ENCODE results near the gene CAPN7.

CAPN7 gene

DNA sequence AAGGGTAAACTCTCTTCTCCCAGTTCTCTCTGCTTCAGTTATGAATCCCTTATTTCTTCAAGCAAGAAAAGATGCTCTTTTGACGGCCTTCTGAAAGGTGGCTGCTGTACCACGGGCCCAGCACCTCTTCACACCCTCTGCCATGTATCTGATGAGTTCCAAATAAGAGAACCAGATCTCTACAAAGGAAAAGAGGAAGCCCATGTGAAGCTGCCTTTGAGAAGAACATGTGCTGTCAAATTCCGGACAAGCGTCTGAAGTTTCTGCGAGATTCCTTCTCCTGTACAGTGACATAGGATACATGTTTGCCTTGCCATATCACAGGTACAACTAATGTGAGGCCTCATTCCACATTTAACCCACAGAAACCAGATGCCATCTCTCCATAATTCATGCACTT, 67.2 kb downstream of the CAPN7 start:
- DNase-seq (ENCODE audit: low read depth in 2 of 2): no peak

DNA sequence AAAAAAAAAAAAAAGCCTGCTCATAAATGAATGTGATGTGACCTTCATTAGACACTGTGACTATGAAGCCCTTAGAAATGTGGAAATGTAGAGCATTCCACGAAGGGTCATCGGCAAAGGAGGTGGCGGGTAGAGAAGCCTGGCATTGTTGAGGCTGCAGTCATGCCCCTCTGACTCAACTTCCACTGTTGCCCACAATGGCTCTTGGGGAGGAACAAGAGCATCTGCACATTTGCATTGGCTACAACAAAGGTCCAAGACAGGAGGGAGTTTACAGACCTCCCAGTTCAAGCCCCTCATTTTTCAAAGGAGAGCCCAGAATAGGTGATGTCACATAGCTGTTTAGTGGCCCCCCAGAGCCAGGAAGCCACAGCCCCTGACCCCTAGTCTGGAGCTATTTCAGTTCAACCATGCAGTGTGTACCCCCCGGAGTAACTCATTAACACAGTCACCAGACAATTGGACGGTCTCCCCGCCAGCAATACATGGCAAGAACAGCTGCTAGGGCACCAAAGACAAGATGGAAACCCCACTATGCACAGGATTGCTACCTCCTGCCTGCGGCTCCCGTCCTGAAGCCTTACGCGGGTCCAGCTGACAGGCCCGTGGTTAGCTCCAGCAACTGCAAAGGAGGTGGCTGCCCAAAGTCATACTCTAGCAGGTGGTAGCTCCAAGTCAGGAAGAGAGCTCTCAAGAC, 70.1 kb downstream of the CAPN7 start:
- no peak for DNase-seq (ENCODE audit: low read depth in 2 of 2)

DNA sequence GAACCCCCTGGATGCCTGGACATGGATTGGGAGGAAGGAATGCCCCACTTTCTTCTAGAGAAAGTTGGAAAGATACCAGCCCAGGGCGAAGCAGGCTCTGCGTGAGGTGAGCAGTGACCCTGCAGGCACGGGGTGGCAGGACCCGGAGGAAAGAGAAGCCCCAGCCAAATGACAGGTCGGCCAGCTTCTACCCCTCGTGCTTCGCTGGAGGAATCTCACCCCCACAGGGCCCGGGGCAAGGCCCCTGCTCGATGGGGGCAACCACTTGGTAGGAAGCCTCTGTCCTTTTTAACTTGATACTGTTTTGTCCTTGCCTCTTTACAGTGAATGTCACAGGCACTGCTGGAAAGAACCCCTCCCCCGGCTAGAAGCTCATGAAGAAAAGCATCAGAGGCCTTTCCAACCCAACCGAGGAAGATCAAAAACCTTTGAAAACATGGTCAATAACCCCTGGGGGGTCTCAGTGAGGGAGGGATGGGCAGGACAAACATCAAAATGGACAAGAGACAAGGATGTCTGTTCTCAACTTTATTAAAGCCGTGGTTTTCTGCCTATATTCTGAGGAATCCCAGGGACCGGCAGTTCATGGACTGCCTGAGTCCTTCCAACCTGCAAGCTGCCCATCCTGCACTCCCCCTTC, 71.9 kb downstream of the CAPN7 start:
- DNase-seq (ENCODE audit: low read depth in 2 of 2): no peak

DNA sequence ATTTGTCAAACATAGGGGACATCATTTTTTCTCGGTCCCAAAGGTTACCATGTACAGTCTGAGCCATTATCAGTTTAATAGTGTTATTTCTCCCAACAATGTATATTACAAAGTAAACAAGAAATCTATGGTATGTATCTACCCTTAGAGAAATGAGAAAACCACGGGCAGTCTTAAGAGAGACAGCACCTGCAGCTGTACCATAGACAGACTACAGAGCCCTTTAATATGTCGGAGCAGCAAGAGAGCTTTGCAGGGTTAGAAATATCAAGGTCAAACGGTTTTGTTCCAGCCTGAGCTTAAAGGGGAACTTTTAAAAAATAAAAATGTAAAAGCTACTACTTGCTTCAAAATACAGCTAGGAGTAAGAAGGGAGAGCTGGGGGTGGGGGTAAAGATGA, 73.2 kb downstream of the CAPN7 start:
- no peak for DNase-seq (ENCODE audit: low read depth in 2 of 2)

DNA sequence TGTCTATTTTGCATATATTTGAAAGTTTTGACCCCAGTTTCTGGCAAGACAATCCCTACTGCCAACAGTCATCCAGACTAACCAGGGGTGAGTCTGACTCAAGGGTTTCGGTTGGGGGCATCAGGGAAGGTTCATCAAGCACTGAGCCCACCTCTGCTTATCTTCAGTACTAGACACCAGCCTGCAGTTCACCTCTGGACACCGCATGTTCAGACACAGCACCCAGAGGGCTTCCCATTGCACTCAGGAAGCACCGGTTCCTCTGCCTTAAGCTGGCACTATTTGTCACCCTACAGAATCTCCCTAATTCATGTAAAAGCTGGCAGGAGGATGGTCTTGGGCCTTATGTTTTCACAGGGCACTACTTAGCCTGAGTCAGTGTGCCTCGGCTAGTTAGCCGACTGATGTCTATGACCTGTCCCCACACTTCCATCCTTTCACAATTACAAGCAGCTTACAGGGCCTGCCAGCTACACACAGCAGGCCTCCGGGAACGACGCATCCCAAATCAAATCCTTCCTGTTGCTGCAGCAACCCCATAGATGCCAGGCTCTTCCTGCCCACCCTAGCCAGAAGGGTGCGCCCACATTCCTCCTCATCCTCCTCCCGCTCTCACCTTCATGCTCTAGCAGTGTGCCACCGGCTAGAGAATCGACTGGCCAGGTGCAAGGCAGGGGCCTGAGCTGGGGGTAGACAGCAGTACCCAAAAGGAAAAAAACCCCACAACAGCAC, 73.8 kb downstream of the CAPN7 start:
- DNase-seq (ENCODE audit: low read depth in 2 of 2): no peak

DNA sequence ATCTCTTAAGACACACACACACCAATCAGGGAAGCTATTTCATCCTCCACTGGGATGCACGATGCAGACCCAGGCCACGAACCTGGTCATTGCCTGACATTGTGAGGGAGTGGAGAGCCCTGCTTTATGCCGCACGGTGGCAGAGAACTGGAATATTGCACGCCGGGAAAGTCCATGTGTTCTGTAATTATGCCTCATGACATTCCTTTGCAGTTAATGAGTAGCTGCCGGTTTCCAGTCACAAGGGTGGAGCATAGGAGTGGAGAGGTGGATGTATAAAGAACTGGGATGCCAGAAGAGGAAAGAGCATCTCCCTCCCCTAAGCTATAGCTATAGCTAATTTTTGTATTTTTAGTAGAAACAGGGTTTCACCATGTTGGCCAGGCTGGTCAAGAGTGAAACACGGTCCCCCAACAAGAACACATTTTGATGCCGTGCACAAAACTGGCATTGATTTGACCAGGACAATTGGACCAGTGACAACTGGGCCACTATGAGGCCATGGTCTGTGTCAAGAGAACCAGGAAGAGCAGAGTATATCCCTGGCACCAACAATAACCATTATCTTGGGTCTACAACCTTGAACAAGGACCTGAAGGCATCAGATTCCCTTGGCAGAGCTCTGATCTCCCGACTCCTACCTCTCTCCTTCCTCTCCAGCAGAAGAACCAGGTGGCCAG, 74.9 kb downstream of the CAPN7 start:
- DNase-seq (ENCODE audit: low read depth in 2 of 2): no peak

DNA sequence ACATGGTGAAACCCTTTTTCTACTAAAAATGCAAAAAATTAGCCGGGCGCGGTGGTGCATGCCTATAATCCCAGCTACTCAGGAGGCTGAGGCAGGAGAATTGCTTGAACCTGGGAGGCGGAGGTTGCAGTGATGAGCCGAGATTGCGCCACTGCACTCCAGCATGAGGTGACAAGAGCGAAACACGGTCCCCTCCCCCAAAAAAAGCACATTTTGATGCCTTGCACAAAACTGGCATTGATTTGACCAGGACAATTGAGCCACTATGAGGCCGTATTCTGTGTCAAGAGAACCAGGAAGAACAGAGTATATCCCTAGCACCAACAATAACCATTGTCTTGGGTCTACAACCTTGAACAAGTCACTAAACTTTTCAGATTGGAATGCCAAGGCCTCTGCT, 75.8 kb downstream of the CAPN7 start:
- no peak for DNase-seq (ENCODE audit: low read depth in 2 of 2)

DNA sequence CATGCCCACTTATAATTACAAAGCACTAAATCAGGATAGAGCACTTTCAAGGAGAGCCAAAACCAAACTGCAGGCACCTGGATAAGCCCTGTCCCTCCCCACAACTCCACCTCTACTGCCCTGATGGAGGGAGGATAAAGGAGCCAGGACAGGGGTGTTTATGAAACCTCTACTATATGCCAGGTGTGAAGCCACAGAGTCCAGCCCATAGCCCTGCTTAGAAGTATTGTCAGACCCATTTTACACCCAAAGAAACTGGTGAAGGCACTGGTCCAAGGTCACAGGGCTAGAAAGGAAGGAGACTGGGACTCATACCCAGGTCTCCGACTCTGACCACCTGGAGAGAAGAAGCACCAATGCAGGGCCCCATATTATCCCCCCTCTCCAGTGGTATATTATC, 77.7 kb downstream of the CAPN7 start:
- no peak for DNase-seq (ENCODE audit: low read depth in 2 of 2)

DNA sequence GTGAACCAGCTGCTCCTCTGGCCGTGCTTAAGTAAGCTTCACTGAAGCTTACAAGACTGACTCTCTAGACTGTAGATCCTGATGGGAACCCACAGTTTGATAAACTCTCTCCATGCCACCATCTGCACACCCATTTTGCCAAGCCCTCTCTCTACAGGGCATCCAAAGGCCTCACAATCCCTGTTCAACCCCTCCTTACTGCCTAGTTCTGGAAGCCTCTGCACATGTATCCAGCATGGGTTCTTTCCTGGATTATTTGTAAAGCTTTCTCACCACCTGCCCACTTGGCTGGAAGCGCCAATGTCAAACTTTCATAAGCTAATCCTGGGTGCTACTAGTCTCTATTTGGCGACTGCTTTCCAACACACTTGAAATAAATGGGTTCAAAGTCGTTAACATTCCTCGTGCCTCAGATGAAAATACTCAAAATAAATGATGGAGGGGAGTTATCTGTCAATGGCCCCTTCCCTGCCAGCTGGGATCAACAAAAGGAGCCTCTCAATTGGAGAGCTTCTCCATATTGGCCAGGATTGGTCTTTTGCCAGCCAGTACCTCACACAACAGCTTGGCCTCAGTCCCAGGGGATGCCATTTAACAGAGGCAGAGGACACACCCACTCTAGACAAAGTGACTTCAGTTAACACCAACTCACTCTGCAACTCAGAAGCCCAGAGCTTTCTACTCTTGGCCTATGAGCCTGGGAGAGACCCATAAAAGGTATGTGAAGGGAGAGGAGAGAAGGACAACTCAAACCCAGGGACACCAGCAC, 78.3 kb downstream of the CAPN7 start:
- no peak for DNase-seq (ENCODE audit: low read depth in 2 of 2)

DNA sequence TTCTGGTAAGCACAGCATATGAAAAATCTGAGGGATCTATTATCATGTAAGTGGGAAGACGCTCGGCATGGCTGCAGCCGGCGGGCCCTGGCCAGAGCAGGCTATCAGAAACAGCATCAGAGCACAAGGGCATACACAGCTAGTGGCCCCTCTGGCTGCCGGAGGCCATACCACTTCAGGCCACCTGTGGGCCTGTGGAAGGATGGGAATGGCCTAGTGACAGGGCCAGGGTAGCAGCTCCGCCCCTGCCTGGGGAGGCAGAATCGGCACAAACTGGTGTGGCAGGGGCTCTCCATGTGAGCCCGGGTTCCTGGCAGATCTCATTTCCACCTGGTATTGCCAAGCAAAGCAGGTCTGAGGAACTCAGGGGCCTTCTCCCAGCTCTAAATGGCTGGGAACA, 80.0 kb downstream of the CAPN7 start:
- DNase-seq (ENCODE audit: low read depth in 2 of 2): no peak

DNA sequence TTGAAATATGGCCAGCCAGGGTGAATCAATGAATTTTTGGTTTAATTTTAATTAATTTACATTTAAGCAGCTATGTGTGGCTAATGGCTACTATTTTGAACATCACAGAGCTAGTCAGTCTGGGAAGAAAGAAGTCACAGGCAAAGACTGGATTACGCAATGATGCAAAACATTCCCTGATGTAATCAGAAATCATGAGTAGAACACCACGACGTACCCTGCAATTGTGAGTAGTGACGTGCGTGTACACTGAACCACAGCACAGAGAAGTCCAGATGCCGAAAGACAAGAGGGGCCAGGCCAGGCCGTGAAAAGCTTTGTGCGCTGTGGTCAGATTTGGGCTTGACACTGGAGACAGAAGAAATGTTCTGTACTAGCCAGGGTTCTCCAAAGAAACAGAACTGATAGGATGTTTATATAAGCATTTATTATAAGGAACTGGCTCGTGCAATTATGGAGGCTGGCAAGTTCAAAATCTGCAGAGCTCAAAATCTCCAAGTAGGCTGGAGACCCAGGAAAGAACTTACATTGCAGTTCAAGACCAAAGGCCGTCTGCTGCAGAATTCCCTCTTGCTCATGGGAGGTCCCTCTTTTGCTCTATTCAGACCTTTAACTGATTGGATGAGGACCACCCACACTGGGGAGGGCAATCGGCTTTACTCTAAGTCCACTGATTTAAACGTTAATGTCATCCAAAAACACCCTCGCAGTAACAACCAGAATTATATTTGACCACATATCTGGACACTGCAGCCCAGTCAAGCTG, 81.7 kb downstream of the CAPN7 start:
- DNase-seq (ENCODE audit: low read depth in 2 of 2): peak; percentile 47 to 54

DNA sequence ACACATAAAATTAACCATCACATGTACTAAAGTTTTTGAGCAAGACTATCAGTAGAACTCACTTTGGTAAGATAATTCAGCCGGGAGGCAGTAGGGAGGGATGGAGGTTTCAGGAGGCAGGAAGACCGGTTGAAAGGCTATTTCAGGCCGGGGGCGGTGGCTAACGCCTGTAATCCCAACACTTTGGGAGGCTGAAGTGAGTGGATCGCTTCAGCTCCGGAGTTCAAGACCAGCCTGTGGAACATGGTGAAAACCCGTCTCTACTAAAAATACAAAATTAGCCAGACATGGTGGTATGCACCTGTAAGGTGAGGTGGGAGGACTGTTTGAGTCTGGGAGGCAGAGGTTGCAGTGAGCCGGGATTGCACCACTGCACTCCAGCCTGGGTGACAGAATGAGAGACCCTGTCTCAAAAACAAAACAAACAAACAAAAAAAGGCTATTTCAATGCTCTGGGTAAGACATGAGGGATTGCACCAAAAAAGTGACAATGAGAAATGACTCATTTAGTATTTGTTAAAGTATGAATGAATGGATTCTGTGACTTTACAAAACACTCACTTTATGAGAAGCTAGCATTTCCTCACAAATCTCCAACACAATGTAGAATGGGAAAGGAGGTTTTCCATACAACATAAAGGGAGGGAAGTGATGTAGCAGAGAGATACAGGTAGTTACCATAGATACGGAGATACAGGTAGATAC, 82.4 kb downstream of the CAPN7 start:
- no peak for DNase-seq (ENCODE audit: low read depth in 2 of 2)

DNA sequence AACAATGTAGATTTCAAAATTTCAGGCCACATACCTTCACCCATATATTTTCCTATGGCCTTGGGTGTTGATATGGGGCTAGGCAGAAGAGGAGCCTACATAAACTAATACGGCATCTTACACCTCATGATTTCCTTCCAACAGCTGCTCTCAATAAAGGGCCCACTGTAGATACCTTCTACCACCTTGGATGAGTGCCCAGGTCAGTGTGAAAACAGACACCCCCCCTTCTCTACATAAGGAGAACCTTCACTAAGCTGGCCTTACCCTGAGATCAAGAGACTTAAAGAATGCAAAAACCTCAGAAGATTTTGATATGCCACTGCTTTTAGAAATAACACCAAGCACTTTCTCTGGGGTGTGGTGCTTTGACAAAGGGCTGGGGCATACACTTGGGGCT, 83.6 kb downstream of the CAPN7 start:
- DNase-seq (ENCODE audit: low read depth in 2 of 2): no peak

DNA sequence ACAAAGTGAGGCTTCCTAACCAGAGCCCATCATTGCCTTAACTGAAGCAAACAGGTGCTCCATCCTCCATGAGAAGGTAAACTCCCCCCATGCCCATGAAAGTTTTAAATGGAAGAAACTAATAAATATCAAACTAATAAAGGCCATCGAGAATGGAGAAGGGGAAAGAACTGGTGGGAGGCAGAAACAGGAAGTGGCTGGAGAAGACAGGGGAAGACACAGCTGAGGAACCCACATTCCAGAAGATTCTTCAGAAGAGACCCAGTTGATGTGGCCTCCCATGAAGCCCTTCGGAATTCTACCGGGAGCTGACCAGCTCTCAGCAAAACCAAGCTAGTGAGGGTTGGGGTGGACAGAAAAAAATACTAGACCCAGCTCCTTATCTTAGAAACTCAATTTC, 84.7 kb downstream of the CAPN7 start:
- DNase-seq (ENCODE audit: low read depth in 2 of 2): no peak

DNA sequence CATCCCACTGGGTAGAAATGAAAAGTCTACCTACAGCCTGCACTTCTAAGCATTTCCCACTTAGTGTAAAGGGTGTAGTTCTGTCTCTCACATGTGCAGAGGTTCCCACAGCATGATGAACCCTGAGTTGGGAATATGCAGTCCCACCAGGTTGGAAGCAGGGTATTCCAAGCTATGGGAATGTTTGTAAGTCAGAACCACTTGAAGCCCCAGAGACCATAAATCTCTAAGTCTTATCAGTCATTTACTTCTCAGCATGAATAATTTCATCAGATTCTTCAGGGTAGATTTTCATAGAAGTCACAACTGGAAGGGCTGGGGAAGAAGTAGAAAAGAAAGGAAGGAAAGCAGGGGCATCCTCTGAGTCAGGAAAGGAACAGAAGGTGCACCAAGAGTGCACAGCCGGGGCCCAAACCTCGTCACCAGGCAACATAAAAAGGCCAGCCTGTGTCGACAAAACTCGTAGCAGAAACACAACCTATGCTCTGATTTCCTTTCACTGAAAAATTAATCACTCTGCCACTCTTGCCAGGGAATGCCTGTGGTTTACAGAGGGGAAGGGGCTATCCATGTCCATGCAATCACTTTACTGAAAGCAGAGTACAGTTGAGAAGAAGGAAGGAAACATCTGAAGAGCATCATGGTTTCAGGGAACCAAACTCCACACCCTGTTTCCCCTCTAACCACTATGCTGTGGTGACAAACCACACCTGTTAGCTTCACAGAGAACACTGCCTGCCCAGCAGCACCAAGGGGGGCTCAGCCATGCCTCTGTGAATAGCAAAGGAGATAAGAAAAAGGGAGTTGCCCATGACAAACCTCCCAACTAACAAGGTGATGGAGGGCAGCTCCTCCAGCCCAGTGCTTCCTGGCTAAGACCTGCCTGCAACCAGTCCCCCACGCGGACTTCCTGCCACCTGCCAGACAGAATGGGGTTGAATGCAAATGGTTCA, 85.8 kb downstream of the CAPN7 start:
- DNase-seq (ENCODE audit: low read depth in 2 of 2): no peak

DNA sequence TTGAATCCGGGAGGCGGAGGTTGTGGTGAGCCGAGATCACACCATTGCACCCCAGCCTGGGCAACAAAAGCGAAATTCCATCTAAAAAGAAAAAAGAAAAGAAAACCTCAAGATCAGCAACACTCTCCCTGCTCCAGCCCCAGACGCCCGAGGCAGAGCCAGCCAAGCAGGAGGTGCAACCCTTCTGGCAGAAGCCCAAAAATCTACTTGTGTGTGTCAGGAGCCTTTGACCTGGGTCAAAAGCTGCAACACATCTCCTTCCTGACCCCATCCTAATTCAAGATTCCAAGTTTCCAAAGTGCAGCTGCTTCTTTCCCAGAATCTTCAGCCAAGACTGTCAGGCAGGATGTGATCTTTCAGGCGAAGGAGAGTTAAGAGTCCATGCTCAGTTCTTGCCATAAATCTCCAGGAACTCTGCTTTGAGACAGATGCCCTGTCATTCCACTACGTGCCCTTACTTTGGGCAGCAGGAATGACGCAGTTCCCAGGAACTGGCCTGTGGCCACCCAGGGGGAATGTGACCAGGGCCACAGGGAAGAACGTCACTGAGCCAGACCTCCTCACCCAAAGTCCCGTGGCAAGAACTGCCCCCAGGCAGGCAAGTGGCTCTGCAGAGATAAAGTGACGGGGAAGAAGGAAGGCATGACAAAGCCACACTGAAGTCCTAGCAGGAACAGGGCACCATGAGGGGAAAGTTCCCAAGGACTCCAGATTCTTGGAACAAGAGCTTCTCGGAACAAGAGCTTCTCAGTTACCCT, 86.9 kb downstream of the CAPN7 start:
- DNase-seq (ENCODE audit: low read depth in 2 of 2): no peak

DNA sequence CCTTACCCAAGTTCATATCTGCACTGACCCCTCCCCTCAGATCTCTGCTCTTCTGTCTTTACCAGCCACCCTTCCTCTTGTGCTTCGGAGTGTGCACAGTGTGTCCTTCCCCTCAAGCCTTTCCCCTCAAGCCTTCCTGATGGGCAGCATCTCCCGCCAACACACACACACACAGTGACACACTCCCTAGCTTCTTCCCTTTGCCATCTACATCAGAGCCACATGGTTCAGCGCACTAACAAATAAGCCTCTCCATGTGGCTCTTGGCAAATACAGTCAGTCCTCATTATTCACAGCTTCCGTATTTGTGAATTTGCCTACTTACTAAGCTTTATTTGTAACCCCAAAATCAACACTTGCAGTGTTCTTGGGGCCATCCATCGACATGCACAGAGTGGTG, 88.9 kb downstream of the CAPN7 start:
- DNase-seq (ENCODE audit: low read depth in 2 of 2): no peak

DNA sequence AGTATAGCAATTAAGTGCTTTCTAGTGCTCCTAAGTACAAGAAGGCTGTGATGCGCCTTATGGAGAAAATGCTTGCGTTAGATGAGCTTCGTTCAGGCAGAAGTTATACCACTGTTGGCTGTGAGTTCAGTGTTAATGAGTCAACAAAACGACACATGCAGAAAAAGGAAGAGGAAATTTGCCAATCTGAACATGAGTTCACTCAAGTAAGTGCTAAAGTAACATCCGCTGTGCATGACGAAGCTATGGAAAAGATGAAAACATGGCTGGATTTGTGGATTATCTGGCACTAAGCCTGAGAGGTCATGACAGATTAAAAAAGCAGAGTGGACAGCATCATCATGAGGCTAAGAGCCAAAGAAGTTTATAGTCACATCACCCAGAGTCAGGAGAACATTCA, 89.5 kb downstream of the CAPN7 start:
- no peak for DNase-seq (ENCODE audit: low read depth in 2 of 2)

Measured in fibroblast of skin of left biceps (primary cell).